OCI-LY7 (cell line): ENCODE data around the gene HENMT1. TPM values are rescaled to one million over a fixed set of nuclear protein-coding genes. Genes with fewer than 3 reads are reported as not detected.
A peak's percentile ranks its signal among the peaks of the same experiment; 100 is the strongest.

Experiments
- BruUV-seq: library from RNA; stranded (reverse); fragments of 400-500 nt; replicated peaks from 2 replicates; lab custom pipeline; 2021; lab: Mats Ljungman, UMichigan
- CTCF ChIA-PET: fragments of 300-600 bp; sonication (Branson Sonifier 250); formaldehyde crosslinking; loops from one replicate; lab custom pipeline; 2022; ENCODE audit warnings: antibody characterized with exemption; ENCODE audit not compliant: unreplicated experiment; lab: Charles Lee
- POLR2A ChIA-PET: fragments of 300-600 bp; sonication (Branson Sonifier 250); formaldehyde crosslinking; loops from one replicate; lab custom pipeline; 2022; ENCODE audit warnings: antibody characterized with exemption; lab: Charles Lee
- DNase-seq: peaks from one replicate; pipeline ENCODE4 v3.0.0-alpha.2; 2015; ENCODE audit warnings: low spot score
- H2AFZ ChIP-seq: fragments of 200-600 bp; sonication (generic), shearing (Covaris generic); 2 replicates; pipeline ENCODE4 v1.6.1; 2014; ENCODE audit warnings: mild to moderate bottlenecking, antibody characterized with exemption, low read length, moderate library complexity
- H3K27ac ChIP-seq: fragments of 200-600 bp; sonication (generic); 2 replicates; pipeline ENCODE4 v1.5.1; 2014; ENCODE audit warnings: mixed run types, low read depth, mild to moderate bottlenecking, moderate library complexity, low read length, inconsistent platforms; ENCODE audit not compliant: poor library complexity, severe bottlenecking
- H3K36me3 ChIP-seq: fragments of 200-600 bp; sonication (generic); 2 replicates; pipeline ENCODE4 v1.6.1; 2014; ENCODE audit warnings: mild to moderate bottlenecking, antibody characterized with exemption, low read length, moderate library complexity, mixed read lengths; ENCODE audit not compliant: insufficient read depth
- H3K4me1 ChIP-seq: fragments of 200-600 bp; sonication (generic); 2 replicates; pipeline ENCODE4 v1.5.1; 2014; ENCODE audit warnings: mild to moderate bottlenecking, low read length; ENCODE audit not compliant: insufficient read depth, poor library complexity, severe bottlenecking
- H3K4me2 ChIP-seq: fragments of 200-600 bp; sonication (generic); 2 replicates; pipeline ENCODE4 v1.6.1; 2014; ENCODE audit warnings: mild to moderate bottlenecking, low read length
- H3K4me3 ChIP-seq: fragments of 200-600 bp; sonication (generic); 2 replicates; pipeline ENCODE4 v1.5.1; 2014; ENCODE audit warnings: mild to moderate bottlenecking, low read depth, low read length; ENCODE audit not compliant: poor library complexity, severe bottlenecking
- H3K79me2 ChIP-seq: fragments of 200-600 bp; sonication (generic); 2 replicates; pipeline ENCODE4 v1.6.1; 2016; ENCODE audit warnings: low read depth, mild to moderate bottlenecking, low read length, moderate library complexity, mixed read lengths; ENCODE audit not compliant: insufficient read depth
- H3K9me2 ChIP-seq: fragments of 200-600 bp; sonication (generic); 2 replicates; pipeline ENCODE4 v1.6.1; 2016; ENCODE audit warnings: mild to moderate bottlenecking, low read length, mixed read lengths; ENCODE audit not compliant: insufficient read depth
- H3K9me3 ChIP-seq: fragments of 200-600 bp; sonication (generic); 2 replicates; pipeline ENCODE4 v1.6.1; 2014; ENCODE audit warnings: mild to moderate bottlenecking, mixed run types, low read length, mixed read lengths
- H4K20me1 ChIP-seq: fragments of 200-600 bp; sonication (generic); 2 replicates; pipeline ENCODE4 v1.6.1; 2014; ENCODE audit warnings: mild to moderate bottlenecking, antibody characterized with exemption, low read length, moderate library complexity, mixed read lengths; ENCODE audit not compliant: insufficient read depth
- CTCF ChIP-seq: fragments of 200-600 bp; sonication (generic); conservative IDR thresholded peaks from 2 replicates; pipeline ENCODE4 v1.5.1; 2014; ENCODE audit warnings: mild to moderate bottlenecking, antibody characterized with exemption, low read length, moderate library complexity, mixed read lengths
- EZH2phosphoT487 ChIP-seq: fragments of 200-600 bp; sonication (generic); IDR thresholded peaks from 2 replicates; pipeline ENCODE4 v1.6.1; 2018; ENCODE audit warnings: low read depth, borderline replicate concordance, mild to moderate bottlenecking, mixed run types, antibody characterized with exemption, low read length, moderate library complexity, mixed read lengths
- intact Hi-C: fragments of 100-400 bp; cut with micrococcal nuclease; formaldehyde crosslinking; loops from one replicate; pipeline ENCODE4 v1.10.0; 2022; ENCODE audit not compliant: unreplicated experiment
- total RNA-seq, 2 experiments: library from RNA; depleted of rRNA in 1 of 2; stranded (reverse); fragments of >200 nt in 1 of 2; shearing (Covaris generic) in 1 of 2; gene quantifications; 2 replicates each; pipeline ENCODE4 v1.2.3, GENCODE V29; 2014 to 2022

Gene HENMT1
- total RNA-seq, 2 experiments from 2014 or later, result 0.84 TPM; not detected in 1

- peaks cover 31% of the 10 kb centered on the region for H4K20me1 ChIP-seq
- H3K4me1 ChIP-seq, result peaks cover 28% of the 10 kb centered on the region
- peak; percentile 94 for DNase-seq
- no peaks in the 10 kb centered on the region for H3K9me2 ChIP-seq
- BruUV-seq, result no TSS peak
- H2AFZ ChIP-seq, result peak within 1 kb of the TSS; percentile 83
- peaks cover 47% of the 10 kb centered on the region for H3K36me3 ChIP-seq
- ChIA-PET CTCF (interaction anchor here (0.7 to 2.2 kb wide), 4 partner anchors 65 to 408 kb away, joined by 3 to 7 read pairs (median 4); partner anchors contain the start of gene EEIG2), POLR2A (interaction anchor here (0.6 to 2.8 kb wide), 12 partner anchors 10 to 909 kb away, joined by 3 to 14 read pairs (median 3); partner anchors contain the start of gene EEIG2)
- H3K27ac ChIP-seq, result peak within 1 kb of the TSS; percentile 83
- peak within 1 kb of the TSS; percentile 79 for H3K4me2 ChIP-seq
- TF ChIP-seq CTCF, result no peak
- TF ChIP-seq EZH2phosphoT487, result no peak
- intact Hi-C loops, result loop anchor here (1.0 to 10.0 kb wide), 6 partner anchors 54 to 413 kb away; partner anchors contain the start of genes GPSM2 and STXBP3
- H3K9me3 ChIP-seq, result no peaks in the 10 kb centered on the region
- peaks cover 63% of the 10 kb centered on the region for H3K79me2 ChIP-seq
- peak within 1 kb of the TSS; percentile 97 for H3K4me3 ChIP-seq
Observed at GRCh38 chr1:108691942-108692723, 31.2 kb upstream of the HENMT1 start, which contains the start of gene PRPF38B. Gene PRPF38B (plus strand): TSS chr1:108692310. CDS start chr1:108692592, 282 bp downstream.

GRCh38 chr1:108691128-108691941, 30.4 kb upstream of the HENMT1 start:
- H3K4me3 ChIP-seq, result peak overlapping the region; percentile 97
- H2AFZ ChIP-seq, result peak overlapping the region; percentile 83
- H3K9me3 ChIP-seq, result no peaks in the 10 kb centered on the region
- peak overlapping the region; percentile 73 for H3K4me2 ChIP-seq
- H3K79me2 ChIP-seq, result peaks cover 55% of the 10 kb centered on the region
- H3K27ac ChIP-seq, result peak overlapping the region; percentile 83
- intact Hi-C loops, result loop anchor here (5.0 to 10.0 kb wide), 3 partner anchors 134 to 413 kb away; no protein-coding TSS in a partner anchor
- peaks cover 39% of the 10 kb centered on the region for H3K36me3 ChIP-seq
- H3K4me1 ChIP-seq, result peaks cover 28% of the 10 kb centered on the region
- BruUV-seq, result TSS peak; percentile 91
- no peak for DNase-seq
- CTCF ChIA-PET, result no interaction called here
- H3K9me2 ChIP-seq, result no peaks in the 10 kb centered on the region
- no peak for TF ChIP-seq EZH2phosphoT487
- no peak for TF ChIP-seq CTCF
- POLR2A ChIA-PET, result interaction anchor here (0.5 to 2.8 kb wide), 9 partner anchors 10 to 908 kb away, joined by 3 to 14 read pairs (median 4); partner anchors contain the start of gene EEIG2
- H4K20me1 ChIP-seq, result peaks cover 31% of the 10 kb centered on the region
